A673 (cell line): ENCODE data around the gene TRAF1. TPM values are rescaled to one million over a fixed set of nuclear protein-coding genes. Genes with fewer than 3 reads are reported as not detected.

Experiments
- BruUV-seq: library from RNA; stranded (reverse); fragments of 400-500 nt; replicated peaks from 2 replicates; lab custom pipeline; 2021; lab: Mats Ljungman, UMichigan
- CTCF ChIA-PET: fragments of 300-600 bp; sonication (Branson Sonifier 250); formaldehyde crosslinking; loops from one replicate; lab custom pipeline; 2022; ENCODE audit warnings: antibody characterized with exemption; lab: Charles Lee
- POLR2A ChIA-PET: fragments of 300-600 bp; sonication (Branson Sonifier 250); formaldehyde crosslinking; loops from one replicate; lab custom pipeline; 2022; ENCODE audit warnings: antibody characterized with exemption; ENCODE audit not compliant: low non-redundant PET; lab: Charles Lee
- DNase-seq: peaks from one replicate; pipeline ENCODE4 v3.0.0-alpha.2; 2015; ENCODE audit warnings: low spot score
- H3K27ac ChIP-seq: fragments of 200-600 bp; sonication (generic); 2 replicates; pipeline ENCODE4 v1.5.1; 2016; ENCODE audit warnings: mixed run types, low read depth, mild to moderate bottlenecking, mixed read lengths, antibody characterized with exemption, low read length; ENCODE audit not compliant: poor library complexity, severe bottlenecking
- H3K27me3 ChIP-seq: fragments of 200-600 bp; sonication (generic); replicated peaks from 2 replicates; pipeline ENCODE4 v1.6.1; 2017; ENCODE audit warnings: mixed run types, low read depth, mild to moderate bottlenecking, mixed read lengths, antibody characterized with exemption, low read length; ENCODE audit not compliant: insufficient read depth, poor library complexity
- H3K36me3 ChIP-seq: fragments of 200-600 bp; sonication (generic); 2 replicates; pipeline ENCODE4 v1.6.1; 2016; ENCODE audit warnings: mixed run types, mild to moderate bottlenecking, mixed read lengths, antibody characterized with exemption, low read length; ENCODE audit not compliant: insufficient read depth, poor library complexity, severe bottlenecking
- H3K4me1 ChIP-seq: fragments of 200-600 bp; sonication (generic); 2 replicates; pipeline ENCODE4 v1.6.1; 2017; ENCODE audit warnings: mixed run types, mild to moderate bottlenecking, mixed read lengths, antibody characterized with exemption, low read length; ENCODE audit not compliant: insufficient read depth, poor library complexity, severe bottlenecking
- H3K4me3 ChIP-seq: fragments of 200-600 bp; sonication (generic); 2 replicates; pipeline ENCODE4 v1.5.1; 2016; ENCODE audit warnings: low read depth, mixed run types, mild to moderate bottlenecking, mixed read lengths, low read length; ENCODE audit not compliant: poor library complexity, severe bottlenecking
- H3K9me3 ChIP-seq: fragments of 200-600 bp; sonication (generic); 2 replicates; pipeline ENCODE4 v1.6.1; 2016; ENCODE audit warnings: mixed run types, low read depth, mild to moderate bottlenecking, mixed read lengths, antibody characterized with exemption, low read length; ENCODE audit not compliant: poor library complexity, severe bottlenecking
- CTCF ChIP-seq: fragments of 300-800, 200-600 bp; sonication (generic); conservative IDR thresholded peaks from 2 replicates; pipeline ENCODE4 v1.5.1; 2017; ENCODE audit warnings: low read depth, mild to moderate bottlenecking, antibody characterized with exemption, low read length, moderate library complexity, mixed read lengths
- EZH2 ChIP-seq: fragments of 200-600 bp; sonication (generic); IDR thresholded peaks from 2 replicates; pipeline ENCODE4 v1.6.1; 2017; ENCODE audit warnings: borderline replicate concordance, low read depth, mild to moderate bottlenecking, mixed read lengths, antibody characterized with exemption, low read length; ENCODE audit not compliant: poor library complexity, severe bottlenecking
- intact Hi-C: fragments of 100-400 bp; cut with micrococcal nuclease; formaldehyde crosslinking; loops from one replicate; pipeline ENCODE4 v1.10.0; 2022; ENCODE audit not compliant: unreplicated experiment
- total RNA-seq: library from RNA; stranded (reverse); gene quantifications from 2 replicates; pipeline ENCODE4 v1.2.3, GENCODE V29; 2021

The TRAF1 gene
- total RNA-seq, 1 experiment from 2014 or later: 0.73 TPM

- no peak overlapping the region for H3K4me3 ChIP-seq
Observed at GRCh38 chr9:120936764-120937122, 10.1 kb upstream of the TRAF1 start.

DNA sequence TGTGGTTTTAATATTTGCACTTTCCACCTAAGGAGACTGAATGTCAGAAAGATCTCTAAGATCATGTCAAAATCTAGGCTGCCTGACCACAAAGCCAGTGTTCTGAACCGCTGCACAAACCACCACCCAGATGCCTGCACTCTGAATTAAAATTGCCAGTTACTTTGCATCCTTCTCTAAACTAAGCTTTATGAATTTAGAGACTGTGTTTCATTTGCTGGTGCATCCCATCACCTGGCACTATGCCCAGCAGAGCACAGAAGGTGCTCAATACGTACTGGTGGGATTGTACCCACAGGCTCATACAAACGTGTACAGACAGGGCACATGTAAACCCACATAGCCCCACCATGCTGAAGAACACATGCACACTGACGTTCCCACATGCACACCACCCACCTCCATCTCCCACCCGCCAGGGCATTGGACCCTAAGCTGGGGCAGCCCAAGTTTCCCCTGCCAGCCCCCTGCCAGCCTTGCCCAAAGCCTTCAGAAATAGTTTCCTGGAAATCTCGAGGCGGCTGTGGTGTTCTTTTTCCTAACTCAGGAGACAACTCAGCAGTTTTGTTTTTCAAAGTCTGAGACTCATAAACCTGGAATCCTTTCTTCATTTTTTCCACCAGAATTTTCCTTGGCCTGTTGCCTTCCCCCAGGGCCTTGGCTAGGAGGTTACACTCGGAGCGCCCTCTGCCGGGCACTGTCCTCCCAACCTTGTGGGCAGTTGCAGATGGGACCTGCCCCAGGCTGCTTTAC lies 9.6 kb upstream of the TRAF1 start:
- peaks cover 36% of the 10 kb centered on the region for H3K4me1 ChIP-seq

More at GRCh38 chr9:120936764-120937122, 10.1 kb upstream of the TRAF1 start:
- BruUV-seq: no TSS peak
- peak; percentile 24; the same call in 1 of the 2 replicates for TF ChIP-seq CTCF
- TF ChIP-seq EZH2: no peak
- Histone ChIP-seq H3K9me3 (no peaks in the 10 kb centered on the region), H3K27ac (no peak overlapping the region), H3K36me3 (no peaks in the 10 kb centered on the region), H3K4me1 (peaks cover 30% of the 10 kb centered on the region), H3K27me3 (no peaks in the 10 kb centered on the region)
- no peak for DNase-seq
- ChIA-PET CTCF (interaction anchor here (1.1 to 1.5 kb wide), 3 partner anchors 11 to 317 kb away, joined by 3 to 5 read pairs (median 3); no protein-coding TSS in a partner anchor), POLR2A (no interaction called here)
- intact Hi-C loops: loop anchor here (1.0 to 5.0 kb wide), 3 partner anchors 59 to 319 kb away; partner anchors contain the start of gene PHF19

GRCh38 chr9:120935383-120935857 lies 8.8 kb upstream of the TRAF1 start:
- no TSS peak for BruUV-seq
- Histone ChIP-seq H3K9me3 (no peaks in the 10 kb centered on the region), H3K4me1 (peaks cover 38% of the 10 kb centered on the region), H3K27me3 (no peaks in the 10 kb centered on the region), H3K36me3 (no peaks in the 10 kb centered on the region), H3K4me3 (no peak overlapping the region), H3K27ac (peak overlapping the region; percentile 51)
- intact Hi-C loops: loop anchor here (5.0 kb wide), 2 partner anchors 58 to 318 kb away; partner anchors contain the start of gene PHF19
- TF ChIP-seq CTCF: no peak
- TF ChIP-seq EZH2: no peak
- POLR2A ChIA-PET: no interaction called here
- DNase-seq: peak; percentile 94
- CTCF ChIA-PET: no interaction called here

More for the DNA sequence above, 9.6 kb upstream of the TRAF1 start:
- BruUV-seq: no TSS peak
- peak overlapping the region; percentile 51 for H3K27ac ChIP-seq
- POLR2A ChIA-PET: no interaction called here
- no peaks in the 10 kb centered on the region for H3K9me3 ChIP-seq
- intact Hi-C loops: loop anchor here (1.0 to 5.0 kb wide), 3 partner anchors 59 to 319 kb away; partner anchors contain the start of gene PHF19
- DNase-seq: peak; percentile 89
- H3K36me3 ChIP-seq: no peaks in the 10 kb centered on the region
- no peak for TF ChIP-seq EZH2
- peak; percentile 96 for TF ChIP-seq CTCF
- no peaks in the 10 kb centered on the region for H3K27me3 ChIP-seq
- CTCF ChIA-PET: interaction anchor here (0.7 to 1.5 kb wide), 4 partner anchors 10 to 316 kb away, joined by 3 to 5 read pairs (median 4); no protein-coding TSS in a partner anchor
- H3K4me3 ChIP-seq: no peak overlapping the region
